Testis (tissue), 3 donors: ENCODE results near the gene FLT3LG. TPM values are rescaled to one million over a fixed set of nuclear protein-coding genes. Genes with fewer than 3 reads are reported as not detected.
A peak's percentile ranks its signal among the peaks of the same experiment; 100 is the strongest.

Experiments used
- DNase-seq: peaks from one replicate; pipeline ENCODE4 v3.0.0-alpha.2; 2019
- H3K27ac ChIP-seq, 2 donors: fragments of 200-600 bp; sonication (generic); one replicate each; pipeline ENCODE4 v1.5.1; 2019
- H3K27me3 ChIP-seq: fragments of 200-600 bp; sonication (generic); one replicate; pipeline ENCODE4 v1.5.1; 2019
- H3K36me3 ChIP-seq: fragments of 200-600 bp; sonication (generic); one replicate; pipeline ENCODE4 v1.5.1; 2017; ENCODE audit warnings: low read depth; ENCODE audit errors: missing control alignments
- H3K4me1 ChIP-seq: fragments of 200-600 bp; sonication (generic); one replicate; pipeline ENCODE4 v1.5.1; 2019
- H3K4me3 ChIP-seq, 2 donors: fragments of 200-600 bp; sonication (generic); one replicate each; pipeline ENCODE4 v1.5.1; 2017 to 2019
- H3K9me3 ChIP-seq: fragments of 200-600 bp; sonication (generic); one replicate; pipeline ENCODE4 v1.5.1; 2017
- CTCF ChIP-seq, 3 experiments: fragments of 450-650 bp in 2 of 3; fragments of 200-600 bp in 1 of 3; sonication (generic) in 1 of 3; IDR thresholded peaks; one replicate each; pipeline ENCODE4 v1.5.1; 2016 to 2019; ENCODE audit warnings: antibody characterized with exemption in 3 of 3, mild to moderate bottlenecking in 2 of 3, moderate library complexity in 1 of 3
- POLR2A ChIP-seq: fragments of 450-650 bp; IDR thresholded peaks from one replicate; pipeline ENCODE4 v1.6.1; 2017; ENCODE audit warnings: antibody characterized with exemption, mild to moderate bottlenecking, moderate library complexity
- WGBS, 2 donors: methylation state at CpG; one replicate each; pipeline ENCODE4 v1.1.5; 2018; 5-methylcytosine and 5-hydroxymethylcytosine counted together
- intact Hi-C: fragments of 100-400 bp; cut with DNase I; formaldehyde crosslinking; loops from one replicate; pipeline ENCODE4 v1.15.1; 2023; ENCODE audit warnings: low total_unique reads
- polyA plus RNA-seq: library from polyadenylated mRNA; stranded (reverse); fragments of 350-450 nt; fragmentation: Illumina TruSeq; extraction: RNeasy Lipid Tissue Mini Kit (QIAGEN cat#74804); gene quantifications from one replicate; pipeline ENCODE4 v1.2.3, GENCODE V29; 2014; ENCODE audit warnings: low read depth, low replicate concordance; ENCODE audit not compliant: insufficient read depth
- total RNA-seq, 2 donors: library from RNA; depleted of rRNA; stranded (reverse); fragments of >200 nt; gene quantifications; one replicate each; pipeline ENCODE4 v1.2.3, GENCODE V29; 2016

The FLT3LG gene
- total and polyA plus RNA-seq, 3 donors from 2014 or later, result 3.0 to 7.1 (median 4.6) TPM

- Histone ChIP-seq H3K36me3 (no peaks in the 10 kb centered on the region), H3K27me3 (no peaks in the 10 kb centered on the region), H3K4me3 (no peak overlapping the region), H3K27ac (no peak overlapping the region), H3K4me1 (peaks cover 11% of the 10 kb centered on the region), H3K9me3 (no peaks in the 10 kb centered on the region)
- 54 to 57% methylated on average over 8 of the region's 8 CpGs for WGBS, 2 donors
- TF ChIP-seq POLR2A (no peak), CTCF (IDR thresholded peaks at IDR 0.05) (peak; percentile 15 to 70 (median 60))
- intact Hi-C loops, result no loop called here
- peak; percentile 56 for DNase-seq
Measured at GRCh38 chr19:49506575-49507105, 32.6 kb downstream of the FLT3LG start.

- H3K9me3 ChIP-seq, result no peaks in the 10 kb centered on the region
- TF ChIP-seq POLR2A (no peak), CTCF (IDR thresholded peaks at IDR 0.05) (no peak)
- H3K27ac ChIP-seq, result no peak overlapping the region
- H3K4me1 ChIP-seq, result peaks cover 13% of the 10 kb centered on the region
- no peaks in the 10 kb centered on the region for H3K27me3 ChIP-seq
- no peaks in the 10 kb centered on the region for H3K36me3 ChIP-seq
- WGBS, 2 donors, result 69 to 76% methylated on average over 12 of the region's 12 CpGs
- intact Hi-C loops, result no loop called here
- no peak overlapping the region for H3K4me3 ChIP-seq
- DNase-seq, result no peak
Measured at GRCh38 chr19:49507803-49508494, 33.9 kb downstream of the FLT3LG start.

- H3K4me3 ChIP-seq, result peak overlapping the region; percentile 70 to 85
- TF ChIP-seq CTCF (IDR thresholded peaks at IDR 0.05) (no peak), POLR2A (no peak)
- H3K4me1 ChIP-seq, result peaks cover 14% of the 10 kb centered on the region
- 1 to 2% methylated on average over 12 to 47 of the region's 50 CpGs for WGBS, 2 donors
- no peaks in the 10 kb centered on the region for H3K27me3 ChIP-seq
- intact Hi-C loops, result no loop called here
- no peaks in the 10 kb centered on the region for H3K9me3 ChIP-seq
- peak overlapping the region; percentile 91 for H3K27ac ChIP-seq
- peak; percentile 73 for DNase-seq
- no peaks in the 10 kb centered on the region for H3K36me3 ChIP-seq
Measured at GRCh38 chr19:49512970-49513745, 39.1 kb downstream of the FLT3LG start.

- intact Hi-C loops, result no loop called here
- Histone ChIP-seq H3K4me3 (peak overlapping the region; percentile 70 to 85), H3K4me1 (peaks cover 14% of the 10 kb centered on the region), H3K36me3 (no peaks in the 10 kb centered on the region), H3K9me3 (no peaks in the 10 kb centered on the region), H3K27ac (peak overlapping the region; percentile 91), H3K27me3 (no peaks in the 10 kb centered on the region)
- WGBS, 2 donors, result 36 to 42% methylated on average over 12 of the region's 12 CpGs
- TF ChIP-seq POLR2A (no peak), CTCF (IDR thresholded peaks at IDR 0.05) (no peak)
- DNase-seq, result no peak
Measured at GRCh38 chr19:49513746-49514118, 39.7 kb downstream of the FLT3LG start.
